ENCODE data around the gene RFT1.

DNA sequence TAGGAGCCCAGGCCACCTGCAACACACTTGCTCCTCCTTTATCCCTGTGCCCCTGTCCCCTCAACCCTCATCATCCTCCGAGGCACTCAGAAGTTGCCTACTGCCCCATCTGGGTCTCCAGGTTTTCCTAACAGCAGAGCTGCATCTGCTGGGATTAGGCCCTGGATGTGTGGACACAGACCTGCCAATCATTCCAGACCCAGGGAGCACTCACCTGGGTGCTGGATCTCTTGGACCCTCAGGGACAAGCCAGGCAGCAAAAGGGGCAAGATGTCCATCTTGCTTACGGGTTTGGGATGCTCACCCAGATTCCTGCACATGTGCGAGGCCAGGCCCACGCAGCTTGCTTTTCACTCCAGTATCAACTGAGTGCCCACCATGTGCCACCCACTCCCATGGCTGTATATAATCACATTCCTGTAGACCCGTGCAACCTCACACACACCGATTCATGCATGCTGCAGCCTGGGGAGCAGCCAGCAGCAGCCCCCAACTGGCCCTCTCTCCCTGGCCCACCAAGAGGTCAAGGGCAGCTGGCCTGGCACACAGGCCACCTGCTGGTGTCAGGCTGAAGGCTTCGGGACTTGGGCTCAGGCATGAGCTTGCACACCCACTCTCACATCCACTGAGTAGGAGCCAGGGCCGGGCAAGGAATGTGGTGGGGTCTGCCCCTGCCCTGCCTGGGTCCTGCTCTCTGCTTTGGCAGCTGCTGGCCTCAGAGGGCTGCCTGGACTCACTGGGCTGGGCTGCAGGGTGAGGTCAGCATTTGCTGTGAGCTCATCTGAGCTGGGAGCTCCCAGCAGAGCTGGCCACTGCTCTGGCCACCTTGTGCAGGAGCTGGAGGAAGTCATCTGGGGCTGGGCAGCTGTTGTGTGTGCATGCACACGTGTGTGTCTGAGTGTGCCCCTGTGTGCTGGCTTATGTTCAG lies 45.6 kb upstream of the RFT1 start:
- TF ChIP-seq, protein P1, sequence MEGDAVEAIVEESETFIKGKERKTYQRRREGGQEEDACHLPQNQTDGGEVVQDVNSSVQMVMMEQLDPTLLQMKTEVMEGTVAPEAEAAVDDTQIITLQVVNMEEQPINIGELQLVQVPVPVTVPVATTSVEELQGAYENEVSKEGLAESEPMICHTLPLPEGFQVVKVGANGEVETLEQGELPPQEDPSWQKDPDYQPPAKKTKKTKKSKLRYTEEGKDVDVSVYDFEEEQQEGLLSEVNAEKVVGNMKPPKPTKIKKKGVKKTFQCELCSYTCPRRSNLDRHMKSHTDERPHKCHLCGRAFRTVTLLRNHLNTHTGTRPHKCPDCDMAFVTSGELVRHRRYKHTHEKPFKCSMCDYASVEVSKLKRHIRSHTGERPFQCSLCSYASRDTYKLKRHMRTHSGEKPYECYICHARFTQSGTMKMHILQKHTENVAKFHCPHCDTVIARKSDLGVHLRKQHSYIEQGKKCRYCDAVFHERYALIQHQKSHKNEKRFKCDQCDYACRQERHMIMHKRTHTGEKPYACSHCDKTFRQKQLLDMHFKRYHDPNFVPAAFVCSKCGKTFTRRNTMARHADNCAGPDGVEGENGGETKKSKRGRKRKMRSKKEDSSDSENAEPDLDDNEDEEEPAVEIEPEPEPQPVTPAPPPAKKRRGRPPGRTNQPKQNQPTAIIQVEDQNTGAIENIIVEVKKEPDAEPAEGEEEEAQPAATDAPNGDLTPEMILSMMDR (IDR thresholded peaks at IDR 0.05; ENCODE audit: low read length), result no peak
- no peak for TF ChIP-seq EZH2 (IDR thresholded peaks at IDR 0.05; ENCODE audit: borderline replicate concordance, low read length)

Data from OCI-LY1 (cell line).